ENCODE measurements around the gene SERPINI1.

DNA sequence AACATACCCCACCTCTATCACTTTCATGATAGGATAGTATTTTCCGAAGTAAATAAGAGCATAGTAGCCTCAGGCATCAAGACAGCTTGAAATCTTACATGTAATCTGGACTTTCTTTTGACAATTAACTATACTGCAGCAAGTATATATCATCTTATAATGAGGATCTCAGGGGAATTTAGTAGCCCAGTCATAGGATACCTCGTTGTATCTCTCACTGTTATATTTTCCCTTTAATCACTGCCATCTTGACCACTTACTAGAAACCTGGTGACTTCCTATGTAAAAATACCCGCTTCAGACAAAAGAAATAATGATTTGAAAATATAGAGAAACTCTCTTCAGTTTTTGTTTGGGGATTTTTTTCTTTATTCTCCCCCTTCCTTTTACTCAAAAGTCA, 88.2 kb downstream of the SERPINI1 start:
- no peak for TF ChIP-seq CTCF (IDR thresholded peaks at IDR 0.05)
- no peak for TF ChIP-seq POLR2A (IDR thresholded peaks at IDR 0.05)
